ENCODE data around the gene CIAO3.
A peak's percentile ranks its signal among the peaks of the same experiment; 100 is the strongest.

CIAO3 gene

GRCh38 chr16:785563-786535 lies 45.1 kb upstream of the CIAO3 start:
- no peak for DNase-seq (ENCODE audit: low spot score)
- TF ChIP-seq CTCF (IDR thresholded peaks at IDR 0.05), result peak; percentile 25
- no peak overlapping the region for H3K27ac ChIP-seq
- H3K4me3 ChIP-seq, result no peak overlapping the region

GRCh38 chr16:784431-784830 lies 43.6 kb upstream of the CIAO3 start:
- no peak overlapping the region for H3K27ac ChIP-seq
- DNase-seq (ENCODE audit: low spot score), result no peak
- no peak for TF ChIP-seq CTCF (IDR thresholded peaks at IDR 0.05)

GRCh38 chr16:783404-784161 lies 42.8 kb upstream of the CIAO3 start:
- no peak for TF ChIP-seq CTCF (IDR thresholded peaks at IDR 0.05)
- no peak overlapping the region for H3K27ac ChIP-seq
- H3K4me3 ChIP-seq, result no peak overlapping the region
- no peak for DNase-seq (ENCODE audit: low spot score)

More at GRCh38 chr16:784431-784830, 43.6 kb upstream of the CIAO3 start:
- H3K4me3 ChIP-seq, result no peak overlapping the region

GRCh38 chr16:782766-783403 lies 42.1 kb upstream of the CIAO3 start:
- Histone ChIP-seq H3K4me3 (no peak overlapping the region), H3K27ac (no peak overlapping the region)
- DNase-seq (ENCODE audit: low spot score), result no peak
- no peak for TF ChIP-seq CTCF (IDR thresholded peaks at IDR 0.05)

GRCh38 chr16:782258-782657 lies 41.5 kb upstream of the CIAO3 start:
- H3K27ac ChIP-seq, result no peak overlapping the region
- no peak for TF ChIP-seq CTCF (IDR thresholded peaks at IDR 0.05)

GRCh38 chr16:781346-782010 lies 40.7 kb upstream of the CIAO3 start:
- no peak overlapping the region for H3K27ac ChIP-seq
- DNase-seq (ENCODE audit: low spot score), result no peak
- H3K4me3 ChIP-seq, result no peak overlapping the region
- no peak for TF ChIP-seq CTCF (IDR thresholded peaks at IDR 0.05)

More at GRCh38 chr16:782258-782657, 41.5 kb upstream of the CIAO3 start:
- H3K4me3 ChIP-seq, result no peak overlapping the region
- no peak for DNase-seq (ENCODE audit: low spot score)

Measured in coronary artery (tissue), 2 donors.